Stimulated activated CD4-positive, alpha-beta T cell treated with anti-CD3 and anti-CD28 coated beads, TNF-alpha, amount 100 ng/mL, for 48 hours (primary cell): ENCODE measurements around the gene CACNA1D.
"Not testable (repeated sequence)": the region's sequence is repeated elsewhere in the genome, so short reads cannot be mapped to it uniquely, and the experiment has no call there.

ENCODE experiments used
- DNase-seq, 3 donors: peaks; one replicate each; pipeline ENCODE4 v3.0.0-alpha.2; 2020; ENCODE audit warnings: low read depth in 3 of 3

The CACNA1D gene

GRCh38 chr3:53493963-53494791 is at the start of gene CACNA1D:
Gene CACNA1D (plus strand): TSS chr3:53494611. CDS start chr3:53495167, 556 bp downstream.
- no peak for DNase-seq

DNA sequence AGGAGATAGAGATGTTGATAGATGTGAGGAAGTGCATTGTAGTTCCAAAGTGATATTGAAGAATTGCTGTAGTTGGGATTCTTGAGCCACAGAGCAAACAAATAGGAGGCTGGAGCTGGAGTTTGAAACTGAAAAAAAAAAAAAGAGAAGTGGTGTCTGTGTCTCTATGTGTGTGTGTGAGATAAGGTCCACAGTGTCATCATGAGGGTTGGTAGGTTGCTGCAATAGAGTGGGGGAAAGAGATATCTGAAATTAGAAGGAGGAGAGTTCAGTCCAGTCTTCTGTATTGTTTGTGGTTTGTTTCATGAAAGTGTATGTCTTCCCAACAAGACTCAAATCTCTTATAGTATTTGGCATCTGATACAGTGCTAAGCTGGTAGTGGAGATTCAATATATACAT is 37.3 kb upstream of the CACNA1D start:
- DNase-seq: no peak

DNA sequence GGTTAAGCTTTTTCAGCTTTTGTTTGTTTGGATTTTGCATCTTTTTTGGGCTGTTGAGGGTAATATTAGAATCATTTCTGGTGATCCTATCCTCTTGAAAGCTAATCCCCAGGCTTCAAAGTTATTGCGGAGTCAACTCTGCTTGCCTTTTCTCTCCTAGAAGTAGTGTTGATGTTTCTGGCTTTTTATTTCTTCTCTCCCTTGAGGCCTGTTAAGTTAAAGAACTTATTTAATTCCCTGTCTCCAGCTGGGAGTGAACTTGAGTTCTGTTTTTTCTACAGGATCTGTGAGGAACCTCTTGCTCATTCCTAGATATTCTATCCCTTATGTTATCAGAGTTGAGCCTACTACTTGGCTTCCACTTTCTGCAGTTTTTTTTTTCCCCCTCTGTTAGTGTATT is 34.1 kb upstream of the CACNA1D start:
- no peak for DNase-seq

DNA sequence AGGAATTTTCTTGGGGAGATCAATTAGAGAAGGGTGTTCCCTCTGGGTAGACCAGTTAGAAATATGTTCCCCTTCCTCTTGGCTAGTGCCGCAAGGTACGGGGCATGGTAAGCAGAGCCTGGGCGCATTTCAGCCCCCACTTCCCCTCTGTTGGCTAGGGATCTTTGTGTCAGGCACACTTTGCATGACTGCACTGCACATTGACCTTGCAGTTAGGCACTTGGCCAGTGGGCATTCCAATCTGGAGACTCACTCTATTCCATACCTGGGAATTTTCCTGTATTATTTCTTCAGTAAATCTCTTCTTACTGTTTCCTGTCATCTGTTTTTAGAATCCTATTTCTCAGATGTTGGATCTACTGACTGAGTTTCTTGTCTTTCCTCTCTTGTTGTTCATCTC is 30.0 kb upstream of the CACNA1D start:
- DNase-seq: no peak

- not testable (repeated sequence) for DNase-seq
Observed at GRCh38 chr3:53469758-53470157, 24.7 kb upstream of the CACNA1D start.

- DNase-seq: no peak
Observed at GRCh38 chr3:53473422-53473821, 21.0 kb upstream of the CACNA1D start.

DNA sequence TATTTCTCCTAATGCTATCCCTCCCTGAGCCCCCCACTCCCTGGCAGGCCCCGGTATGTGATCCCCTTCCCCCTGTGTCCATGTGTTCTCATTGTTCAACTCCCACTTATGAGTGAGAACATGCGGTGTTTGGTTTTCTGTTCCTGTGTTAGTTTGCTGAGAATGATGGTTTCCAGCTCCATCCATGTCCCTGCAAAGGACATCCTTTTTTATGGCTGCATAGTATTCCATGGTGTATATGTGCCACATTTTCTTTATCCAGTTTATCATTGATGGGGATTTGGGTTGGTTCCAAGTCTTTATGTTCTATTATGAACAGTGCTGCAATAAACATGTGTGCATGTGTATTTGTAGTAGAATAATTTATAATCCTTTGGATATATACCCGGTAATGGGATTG is 18.0 kb upstream of the CACNA1D start:
- not testable (repeated sequence) for DNase-seq

- not testable (repeated sequence) for DNase-seq
Observed at GRCh38 chr3:53477689-53478088, 16.7 kb upstream of the CACNA1D start.

- no peak for DNase-seq
Observed at GRCh38 chr3:53478166-53478830, 16.1 kb upstream of the CACNA1D start.

DNA sequence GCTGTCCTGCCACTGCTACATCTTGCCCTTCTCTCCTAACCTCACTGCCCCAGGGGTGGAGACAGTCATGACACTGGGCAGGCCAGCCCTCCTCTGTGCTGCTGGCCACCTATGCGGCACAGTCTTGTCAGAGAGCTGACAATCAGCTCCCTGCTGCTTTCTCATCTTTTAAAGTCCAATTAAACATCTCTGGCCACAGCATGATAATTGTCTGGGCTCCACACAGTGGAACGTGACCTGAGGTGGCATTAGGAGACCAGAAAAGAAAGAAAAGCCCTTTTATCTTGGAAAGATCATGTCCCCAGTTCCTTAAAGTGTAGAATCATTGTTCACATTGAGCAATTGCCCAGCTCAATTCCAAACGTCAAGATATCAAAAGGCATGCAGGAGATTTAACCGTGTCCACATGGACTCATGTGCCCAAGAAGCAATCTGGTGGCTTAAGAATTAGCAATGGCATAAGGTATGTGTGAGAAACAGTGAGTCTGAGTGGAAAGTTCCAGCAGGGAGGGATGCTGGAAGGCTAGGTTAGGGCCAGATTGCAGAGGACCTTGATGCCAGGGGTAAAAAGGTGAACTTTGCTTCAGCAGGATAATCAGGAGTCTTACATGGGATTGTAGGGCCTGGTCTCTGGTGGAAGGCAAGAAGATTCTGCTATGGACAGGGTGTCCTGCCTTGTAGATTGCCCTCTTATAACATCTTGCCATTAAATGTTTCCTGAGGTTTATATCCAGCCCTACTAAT is 15.3 kb upstream of the CACNA1D start:
- no peak for DNase-seq

DNA sequence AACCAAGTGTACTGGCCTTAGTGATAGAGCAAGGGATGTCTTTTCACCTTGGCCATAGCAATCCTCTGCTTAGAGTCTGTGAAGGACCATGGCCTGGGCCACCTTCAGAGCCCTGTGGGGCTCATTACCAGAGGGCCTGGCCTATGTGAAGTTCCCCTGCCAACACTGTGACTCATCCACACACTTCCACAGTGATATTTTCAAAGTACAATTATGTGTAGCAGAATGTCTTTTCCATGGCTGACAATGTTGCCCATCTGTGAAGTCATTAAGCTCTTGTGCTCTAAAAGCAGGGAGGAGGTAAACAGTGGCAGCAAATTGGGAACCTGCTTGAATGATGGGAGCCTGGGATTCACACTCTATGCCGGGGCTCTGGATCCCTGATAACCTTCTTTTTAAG is 12.2 kb upstream of the CACNA1D start:
- DNase-seq: no peak

- DNase-seq: no peak
Observed at GRCh38 chr3:53483821-53484220, 10.6 kb upstream of the CACNA1D start.

DNA sequence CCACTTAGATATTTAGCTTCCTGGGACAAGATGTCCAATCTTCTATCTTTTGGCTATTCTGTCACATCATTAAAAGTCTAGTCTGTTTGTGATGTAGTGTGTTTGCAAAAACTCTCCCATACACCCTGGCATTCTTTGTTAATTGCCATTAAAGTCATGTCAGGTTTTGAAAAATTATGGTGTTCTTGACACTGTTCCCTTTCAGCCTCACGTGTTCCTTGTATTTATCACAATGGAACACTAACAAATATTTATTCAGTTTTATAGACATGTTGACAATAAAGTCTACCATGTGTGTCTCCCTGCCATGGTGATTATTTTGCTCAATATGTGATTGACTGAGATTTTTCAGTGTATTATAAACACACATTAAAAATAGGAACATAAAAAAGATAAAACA is 9.4 kb upstream of the CACNA1D start:
- DNase-seq: no peak

DNA sequence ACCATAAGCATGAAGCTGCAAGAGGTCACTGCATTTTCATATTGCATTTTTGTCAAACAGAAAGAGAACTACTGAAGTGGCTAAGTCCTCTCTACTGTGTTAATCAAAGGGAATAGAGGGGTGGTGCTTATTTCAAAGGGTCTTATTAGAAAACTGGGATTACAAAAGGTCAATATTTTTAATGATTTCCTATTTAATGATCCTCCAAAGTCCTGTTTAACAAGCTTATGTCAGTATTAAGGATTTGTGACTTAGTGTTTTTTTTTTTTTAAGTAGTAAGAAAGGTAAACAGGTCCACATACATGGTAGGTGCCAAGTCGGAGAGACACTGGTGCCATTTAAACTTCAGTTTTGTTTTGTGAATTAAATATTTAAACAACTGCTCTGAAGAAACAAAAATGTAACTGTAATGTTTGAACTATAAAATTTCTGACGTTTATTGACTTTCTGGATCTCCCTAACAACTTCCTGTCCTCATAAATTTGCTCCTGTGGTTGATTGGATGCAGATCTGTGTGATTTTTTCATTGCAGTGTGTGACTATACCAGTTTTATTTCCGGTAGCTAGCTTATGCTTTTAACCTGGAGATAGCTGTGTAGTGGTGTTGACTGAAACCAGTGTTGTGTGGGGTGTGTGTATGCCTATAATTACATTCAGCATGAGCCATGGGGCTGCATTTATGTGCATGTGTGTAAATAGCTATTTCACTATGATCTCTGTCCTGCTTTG is 8.6 kb upstream of the CACNA1D start:
- DNase-seq: no peak

- DNase-seq: no peak
Observed at GRCh38 chr3:53486961-53487654, 7.3 kb upstream of the CACNA1D start.

DNA sequence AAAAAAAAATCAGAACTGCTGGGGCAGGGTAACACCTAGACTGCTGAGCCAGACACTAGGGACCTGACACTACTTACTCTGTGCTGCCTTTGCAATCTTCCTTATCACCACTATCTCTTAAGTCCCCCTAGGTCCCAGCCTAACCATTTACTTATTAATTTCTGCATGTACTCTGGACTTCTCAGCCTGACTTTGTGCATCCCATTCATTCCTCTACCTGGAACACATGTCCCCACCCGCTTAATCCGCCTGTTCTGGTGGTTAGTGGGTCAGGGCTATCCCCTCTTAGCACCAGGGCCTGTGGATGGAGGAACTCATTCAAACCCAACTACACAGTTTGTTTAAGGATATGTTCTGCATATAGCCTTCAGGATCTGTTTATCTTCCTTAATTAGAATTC is 5.0 kb upstream of the CACNA1D start:
- DNase-seq: no peak

DNA sequence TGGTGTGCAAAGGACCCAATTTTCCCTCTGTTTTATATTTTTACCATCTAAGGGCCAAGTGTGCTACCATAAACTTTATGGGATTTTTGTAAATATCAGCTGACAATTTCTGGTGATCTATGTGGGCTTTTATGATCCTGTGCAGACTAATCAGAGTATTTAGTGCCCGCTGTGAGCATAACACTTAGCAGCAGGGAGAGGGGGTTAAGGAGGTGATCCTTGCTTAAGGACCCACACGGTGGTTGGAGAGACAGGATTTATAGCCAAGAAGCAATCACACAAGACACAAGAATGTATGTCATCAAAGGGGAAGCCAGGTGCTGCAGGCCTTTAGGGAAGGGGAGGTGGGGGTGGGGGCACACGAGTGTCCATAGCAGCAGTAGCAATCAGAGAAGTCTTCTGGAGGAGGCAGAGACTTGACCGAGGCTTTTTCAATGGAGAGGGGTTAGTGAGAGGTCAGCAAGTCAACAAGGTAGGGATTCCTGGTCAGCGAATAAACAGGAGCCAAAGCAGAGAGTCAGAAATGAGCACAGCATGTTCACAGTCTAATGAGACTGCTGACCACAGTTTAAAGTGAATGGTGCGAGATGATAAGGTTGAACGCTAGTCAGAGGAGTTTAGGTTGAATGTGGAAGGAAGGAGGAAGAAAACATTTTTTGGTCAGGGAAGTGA is 4.5 kb upstream of the CACNA1D start:
- no peak for DNase-seq

- DNase-seq: no peak
Observed at GRCh38 chr3:53490459-53490968, 3.9 kb upstream of the CACNA1D start.

DNA sequence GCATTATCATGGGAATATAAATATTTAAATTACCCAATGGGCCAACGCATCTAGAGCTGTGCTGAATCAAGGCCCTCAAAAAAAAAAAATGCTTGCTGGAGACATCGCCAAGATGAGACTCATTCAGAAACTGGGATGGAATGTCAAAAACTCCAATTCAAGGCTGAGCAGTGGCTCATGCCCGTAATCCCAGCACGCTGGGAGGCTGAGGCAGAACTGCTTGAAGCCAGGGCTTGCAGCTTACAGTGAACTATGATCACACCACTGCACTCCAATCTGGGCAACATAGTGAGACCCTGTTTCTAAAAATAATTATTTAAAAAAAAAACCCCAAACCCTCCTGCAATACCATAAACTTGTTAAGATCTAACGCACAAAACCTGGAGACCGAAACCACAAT is 3.1 kb upstream of the CACNA1D start:
- DNase-seq: no peak

- DNase-seq: no peak
Observed at GRCh38 chr3:53493595-53493962, 832 bp upstream of the CACNA1D start.

GRCh38 chr3:53495146-53495519 is 722 bp downstream of the CACNA1D start:
- no peak for DNase-seq
